AG04450 (cell line): ENCODE data around the gene CREB5. TPM values are rescaled to one million over a fixed set of nuclear protein-coding genes. Genes with fewer than 3 reads are reported as not detected.

Experiments
- CTCF ChIA-PET: fragments of 300-600, 350-600 bp; formaldehyde crosslinking; extraction: SDS; loops from one replicate; lab custom pipeline; 2022; ENCODE audit warnings: antibody characterized with exemption, inconsistent platforms; lab: Charles Lee
- POLR2A ChIA-PET: fragments of 350-600 bp; formaldehyde crosslinking; extraction: SDS; loops from one replicate; lab custom pipeline; 2021; ENCODE audit warnings: antibody characterized with exemption, inconsistent platforms; lab: Yijun Ruan, JAX
- DNase-seq: peaks from one replicate; pipeline ENCODE4 v3.0.0-alpha.2; 2011; ENCODE audit warnings: low read depth, low spot score
- H3K27ac ChIP-seq: one replicate; pipeline ENCODE4 v1.5.1; 2012; ENCODE audit warnings: low read depth, low read length, control low read depth
- H3K27me3 ChIP-seq: one replicate; pipeline ENCODE4 v1.6.0; 2012; ENCODE audit warnings: low read length; ENCODE audit not compliant: control insufficient read depth, insufficient read depth
- H3K4me3 ChIP-seq: 2 replicates; pipeline ENCODE4 v1.5.1; 2011; ENCODE audit warnings: mild to moderate bottlenecking, low read depth, low read length, control low read depth
- H3K9me3 ChIP-seq: 2 replicates; pipeline ENCODE4 v1.5.1; 2012; ENCODE audit warnings: low read length; ENCODE audit not compliant: control insufficient read depth, insufficient read depth
- CTCF ChIP-seq: IDR thresholded peaks from 2 replicates; pipeline ENCODE4 v1.5.1; 2011; ENCODE audit warnings: low read depth, low read length, control low read depth, inconsistent platforms
- polyA plus RNA-seq: library from polyadenylated mRNA; depleted of rRNA; stranded (reverse); fragments of >200 nt; gene quantifications from 2 replicates; pipeline ENCODE4 v1.2.3, GENCODE V29; 2011

CREB5 gene
- polyA plus RNA-seq, 1 experiment, result 22.1 TPM

- TF ChIP-seq CTCF, result no peak
- H3K4me3 ChIP-seq, result no peak overlapping the region
- H3K9me3 ChIP-seq, result no peaks in the 10 kb centered on the region
- no peak overlapping the region for H3K27ac ChIP-seq
- ChIA-PET CTCF (interaction anchor here (0.6 kb wide), 1 partner anchor 210 kb away, joined by 3 read pairs; no protein-coding TSS in a partner anchor), POLR2A (no interaction called here)
- no peak for DNase-seq
- no peaks in the 10 kb centered on the region for H3K27me3 ChIP-seq
These were observed 187.1 kb downstream of the CREB5 start for GRCh38 chr7:28599411-28599810.

GRCh38 chr7:28602282-28602681 lies 190.0 kb downstream of the CREB5 start:
- no peak overlapping the region for H3K4me3 ChIP-seq
- no peaks in the 10 kb centered on the region for H3K27me3 ChIP-seq
- no peak for DNase-seq
- no peak overlapping the region for H3K27ac ChIP-seq
- CTCF ChIA-PET, result no interaction called here
- H3K9me3 ChIP-seq, result no peaks in the 10 kb centered on the region
- POLR2A ChIA-PET, result no interaction called here
- TF ChIP-seq CTCF, result no peak

DNA sequence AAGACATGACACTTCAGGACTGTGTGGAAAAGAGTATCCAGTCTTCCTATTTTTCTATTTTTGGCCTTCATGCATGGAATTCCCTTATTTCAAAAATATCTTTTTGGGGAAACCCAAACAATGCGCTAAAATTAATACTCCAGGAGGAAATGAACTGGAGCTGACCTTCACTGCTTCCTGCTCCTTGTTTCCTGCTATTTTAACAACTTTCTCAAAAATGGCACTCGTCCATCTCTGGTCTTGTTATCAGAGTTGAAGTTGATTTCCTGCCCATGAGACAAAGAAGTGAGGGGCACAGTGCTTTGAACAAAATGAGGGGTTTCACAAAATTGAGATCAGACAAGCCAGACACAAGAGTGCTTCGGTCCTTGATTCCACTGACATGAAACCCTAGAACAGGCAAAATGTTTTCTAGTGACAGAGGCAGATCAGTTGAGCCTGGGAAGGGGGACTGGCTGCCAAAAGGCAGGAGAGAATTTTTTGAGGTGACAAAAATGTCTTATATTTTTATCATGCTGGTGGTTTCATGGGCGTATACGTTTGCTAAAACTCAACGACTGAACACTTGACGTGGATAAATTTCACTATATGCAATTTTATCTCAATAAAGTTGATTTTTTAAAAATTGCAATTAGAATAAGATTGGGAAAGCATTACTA lies 193.2 kb downstream of the CREB5 start:
- Histone ChIP-seq H3K9me3 (no peaks in the 10 kb centered on the region), H3K27ac (no peak overlapping the region), H3K4me3 (no peak overlapping the region), H3K27me3 (no peaks in the 10 kb centered on the region)
- ChIA-PET POLR2A (no interaction called here), CTCF (no interaction called here)
- DNase-seq, result no peak
- no peak for TF ChIP-seq CTCF

- Histone ChIP-seq H3K9me3 (no peaks in the 10 kb centered on the region), H3K4me3 (no peak overlapping the region), H3K27ac (no peak overlapping the region), H3K27me3 (no peaks in the 10 kb centered on the region)
- ChIA-PET POLR2A (no interaction called here), CTCF (interaction anchor here (1.0 to 1.3 kb wide), 2 partner anchors 20 to 76 kb away, joined by 3 read pairs; no protein-coding TSS in a partner anchor)
- DNase-seq, result no peak
- TF ChIP-seq CTCF, result no peak
These were observed 194.1 kb downstream of the CREB5 start for GRCh38 chr7:28606421-28606820.

DNA sequence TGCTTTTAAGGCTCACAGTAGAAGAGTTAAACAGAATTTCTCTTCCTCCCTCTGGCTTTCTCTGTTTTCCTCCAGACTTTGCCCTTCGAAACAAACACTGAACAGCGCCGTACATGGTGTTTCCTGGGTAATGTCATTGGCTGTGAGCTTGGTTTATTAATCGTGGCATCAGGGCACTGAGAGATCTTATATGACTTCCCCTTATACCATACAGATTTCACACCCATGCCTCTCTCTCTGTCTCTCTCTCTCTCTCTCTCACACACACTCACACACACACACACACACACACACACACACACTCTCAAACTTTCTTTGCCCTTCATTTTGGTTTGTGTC lies 195.5 kb downstream of the CREB5 start:
- ChIA-PET POLR2A (interaction anchor here (0.6 kb wide), 1 partner anchor 416 kb away, joined by 3 read pairs; no protein-coding TSS in a partner anchor), CTCF (no interaction called here)
- Histone ChIP-seq H3K27me3 (no peaks in the 10 kb centered on the region), H3K27ac (no peak overlapping the region), H3K9me3 (no peaks in the 10 kb centered on the region), H3K4me3 (no peak overlapping the region)
- TF ChIP-seq CTCF, result no peak
- no peak for DNase-seq
